CD14-positive monocyte (primary cell): ENCODE data around the gene SERTAD2. TPM values are rescaled to one million over a fixed set of nuclear protein-coding genes. Genes with fewer than 3 reads are reported as not detected.

Source experiments
- DNase-seq, 3 donors: peaks; one replicate each; pipeline ENCODE4 v3.0.0-alpha.2; 2011 to 2022
- H2AFZ ChIP-seq: 2 replicates; pipeline ENCODE4 v1.6.0; 2012; ENCODE audit warnings: mild to moderate bottlenecking, low read depth, low read length, inconsistent platforms; ENCODE audit not compliant: insufficient read depth, poor library complexity, severe bottlenecking
- H3K27ac ChIP-seq, 2 donors: 1 replicate in 1 of 2; 2 replicates in 1 of 2; pipeline ENCODE4 v1.5.1; 2012 to 2013; ENCODE audit warnings: low read length in 2 of 2, control low read depth in 1 of 2, inconsistent platforms in 1 of 2, low read depth in 1 of 2, mild to moderate bottlenecking in 1 of 2
- H3K27me3 ChIP-seq, 2 donors: one replicate each; pipeline versions ENCODE4 v1.6.0 to v1.6.1; 2011 to 2013; ENCODE audit warnings: low read length in 2 of 2; ENCODE audit not compliant: control insufficient read depth in 2 of 2, insufficient read depth in 2 of 2
- H3K36me3 ChIP-seq, 2 donors: replicated peaks in 1 of 2; 1 replicate in 1 of 2; 2 replicates in 1 of 2; pipeline versions ENCODE4 v1.5.1 to v1.6.1; 2012 to 2013; ENCODE audit warnings: low read length in 2 of 2, control low read depth in 1 of 2, inconsistent platforms in 1 of 2, mild to moderate bottlenecking in 1 of 2; ENCODE audit not compliant: insufficient read depth in 2 of 2, control insufficient read depth in 1 of 2
- H3K4me1 ChIP-seq, 2 donors: 1 replicate in 1 of 2; 2 replicates in 1 of 2; pipeline versions ENCODE4 v1.5.1 to v1.6.1; 2012 to 2013; ENCODE audit warnings: low read length in 2 of 2, control low read depth in 1 of 2, inconsistent platforms in 1 of 2, mild to moderate bottlenecking in 1 of 2, moderate library complexity in 1 of 2; ENCODE audit not compliant: insufficient read depth in 2 of 2, control insufficient read depth in 1 of 2
- H3K4me2 ChIP-seq: replicated peaks from 2 replicates; pipeline ENCODE3; 2012; ENCODE audit warnings: low read length, moderate library complexity, mild to moderate bottlenecking; ENCODE audit not compliant: poor library complexity, severe bottlenecking; ENCODE audit errors: extremely low read depth
- H3K4me3 ChIP-seq, 3 experiments: fragments of 200-600 bp in 1 of 3; sonication (generic) in 1 of 3; replicated peaks in 1 of 3; 1 replicate in 2 of 3; 2 replicates in 1 of 3; pipeline ENCODE4 v1.5.1; 2011 to 2013; ENCODE audit warnings: low read length in 3 of 3, mild to moderate bottlenecking in 3 of 3, control low read depth in 2 of 3, low read depth in 2 of 3, inconsistent platforms in 1 of 3, moderate library complexity in 1 of 3
- H3K79me2 ChIP-seq: 2 replicates; pipeline ENCODE4 v1.6.0; 2012; ENCODE audit warnings: mild to moderate bottlenecking, control low read depth, inconsistent platforms, low read length, moderate library complexity; ENCODE audit not compliant: insufficient read depth
- H3K9ac ChIP-seq: 2 replicates; pipeline ENCODE4 v1.6.0; 2017; ENCODE audit warnings: low read length, mild to moderate bottlenecking; ENCODE audit not compliant: insufficient read depth, poor library complexity, severe bottlenecking
- H3K9me3 ChIP-seq, 2 donors: replicated peaks in 1 of 2; 1 replicate in 1 of 2; 2 replicates in 1 of 2; pipeline versions ENCODE4 v1.5.1 to v1.6.1; 2012 to 2013; ENCODE audit warnings: low read length in 2 of 2, control low read depth in 1 of 2; ENCODE audit not compliant: control insufficient read depth in 1 of 2, insufficient read depth in 1 of 2
- H4K20me1 ChIP-seq: 2 replicates; pipeline ENCODE4 v1.6.0; 2012; ENCODE audit warnings: mild to moderate bottlenecking, low read length, control low read depth, moderate library complexity; ENCODE audit not compliant: insufficient read depth
- H3K27ac Mint-ChIP-seq, 7 donors: one replicate each; pipeline ENCODE4 v1.8.0; 2020; ENCODE audit warnings: mild to moderate bottlenecking in 7 of 7, mixed read lengths in 7 of 7, moderate library complexity in 6 of 7, inconsistent platforms in 2 of 7
- H3K27me3 Mint-ChIP-seq, 3 donors: one replicate each; pipeline ENCODE4 v1.8.0; 2021 to 2022; ENCODE audit warnings: low read depth in 3 of 3, mild to moderate bottlenecking in 3 of 3, mixed read lengths in 3 of 3, moderate library complexity in 3 of 3, inconsistent platforms in 1 of 3
- H3K36me3 Mint-ChIP-seq, 2 donors: one replicate each; pipeline ENCODE4 v1.8.0; 2020; ENCODE audit warnings: mixed read lengths in 2 of 2, inconsistent platforms in 1 of 2, mild to moderate bottlenecking in 1 of 2
- H3K4me1 Mint-ChIP-seq: one replicate; pipeline ENCODE4 v1.8.0; 2020; ENCODE audit warnings: mild to moderate bottlenecking, mixed read lengths
- H3K4me3 Mint-ChIP-seq, 2 donors: one replicate each; pipeline ENCODE4 v1.8.0; 2020; ENCODE audit warnings: mild to moderate bottlenecking in 2 of 2, mixed read lengths in 2 of 2, moderate library complexity in 1 of 2
- H3K9me3 Mint-ChIP-seq, 7 donors: one replicate each; pipeline ENCODE4 v1.8.0; 2020 to 2022; ENCODE audit warnings: mixed read lengths in 7 of 7, mild to moderate bottlenecking in 6 of 7, moderate library complexity in 6 of 7, inconsistent platforms in 2 of 7
- CTCF ChIP-seq: fragments of 200-600 bp; IDR thresholded peaks from one replicate; pipeline ENCODE4 v1.8.0; 2022; ENCODE audit warnings: antibody characterized with exemption, mild to moderate bottlenecking
- WGBS: methylation state at CpG from one replicate; pipeline ENCODE4 v1.1.5; 2013; ENCODE audit warnings: missing lambda C conversion rate; ENCODE audit not compliant: insufficient coverage; 5-methylcytosine and 5-hydroxymethylcytosine counted together
- intact Hi-C, 2 donors: fragments of 100-400 bp; cut with micrococcal nuclease; formaldehyde crosslinking; loops; one replicate each; pipeline versions ENCODE4 v1.15.0 to v1.15.1; 2023
- polyA plus RNA-seq, 3 donors: library from polyadenylated mRNA; depleted of rRNA in 1 of 3; unstranded in 2 of 3; stranded (reverse) in 1 of 3; fragments of 300-500 nt in 2 of 3; fragments of >200 nt in 1 of 3; fragmentation: Illumina TruSeq in 2 of 3; gene quantifications; 1 replicate in 2 of 3; 2 replicates in 1 of 3; pipeline ENCODE4 v1.2.3, GENCODE V29; 2012 to 2021

The SERTAD2 gene
- polyA plus RNA-seq, 3 donors: 8.5 to 68.7 (median 8.8) TPM

- intact Hi-C loops: no loop called here
- Histone ChIP-seq H2AFZ (no peak overlapping the region), H3K4me2 (no peak overlapping the region), H3K27me3 (no peaks in the 10 kb centered on the region), H3K79me2 (no peaks in the 10 kb centered on the region), H3K4me1 (no peaks in the 10 kb centered on the region), H3K9ac (no peak overlapping the region), H3K4me3 (no peak overlapping the region), H3K9me3 (peaks cover 0 to 3% of the 10 kb centered on the region in 2 donors), H3K27ac (no peak overlapping the region), H4K20me1 (no peaks in the 10 kb centered on the region), H3K36me3 (no peaks in the 10 kb centered on the region)
- H3K27me3 Mint-ChIP-seq: peaks cover 2 to 4% (median 3%) of the 10 kb centered on the region in 3 donors
- H3K27ac Mint-ChIP-seq: no peak overlapping the region
- WGBS: 99% methylated on average over 6 of the region's 8 CpGs
- peaks cover 5% of the 10 kb centered on the region for H3K4me1 Mint-ChIP-seq
- peaks cover 5 to 7% (median 6%) of the 10 kb centered on the region in 7 donors for H3K9me3 Mint-ChIP-seq
- no peak overlapping the region for H3K4me3 Mint-ChIP-seq
- DNase-seq: no peak
- no peak for TF ChIP-seq CTCF
- H3K36me3 Mint-ChIP-seq: peaks cover 0 to 2% of the 10 kb centered on the region in 2 donors
Measured at GRCh38 chr2:64601034-64601754, 52.5 kb downstream of the SERTAD2 start.

- Histone ChIP-seq H3K4me2 (no peak overlapping the region), H3K9ac (no peak overlapping the region), H3K27me3 (no peaks in the 10 kb centered on the region), H3K4me1 (no peaks in the 10 kb centered on the region), H3K79me2 (no peaks in the 10 kb centered on the region), H3K36me3 (no peaks in the 10 kb centered on the region), H3K27ac (no peak overlapping the region), H3K9me3 (peaks cover 0 to 3% of the 10 kb centered on the region in 2 donors), H3K4me3 (no peak overlapping the region), H4K20me1 (no peaks in the 10 kb centered on the region), H2AFZ (no peak overlapping the region)
- H3K27me3 Mint-ChIP-seq: peaks cover 2 to 4% (median 3%) of the 10 kb centered on the region in 3 donors
- DNase-seq: no peak
- H3K9me3 Mint-ChIP-seq: peaks cover 4 to 6% (median 5%) of the 10 kb centered on the region in 7 donors
- H3K4me3 Mint-ChIP-seq: no peak overlapping the region
- TF ChIP-seq CTCF: no peak
- no peak overlapping the region for H3K27ac Mint-ChIP-seq
- H3K36me3 Mint-ChIP-seq: peaks cover 0 to 2% of the 10 kb centered on the region in 2 donors
- intact Hi-C loops: no loop called here
- 54% methylated on average over 3 of the region's 3 CpGs for WGBS
- peaks cover 7% of the 10 kb centered on the region for H3K4me1 Mint-ChIP-seq
Measured at GRCh38 chr2:64599469-64599868, 54.2 kb downstream of the SERTAD2 start.
